GM21723 (cell line): ENCODE results near the gene MRPS18B.
"Not testable (repeated sequence)": the region's sequence is repeated elsewhere in the genome, so short reads cannot be mapped to it uniquely, and the experiment has no call there.

Experiments
- ATAC-seq: cut with Tn5 transposase; IDR thresholded peaks from one replicate; pipeline ENCODE4 v1.9.1; 2021; ENCODE audit warnings: mild to moderate bottlenecking, moderate library complexity; ENCODE audit not compliant: unreplicated experiment

The MRPS18B gene

DNA sequence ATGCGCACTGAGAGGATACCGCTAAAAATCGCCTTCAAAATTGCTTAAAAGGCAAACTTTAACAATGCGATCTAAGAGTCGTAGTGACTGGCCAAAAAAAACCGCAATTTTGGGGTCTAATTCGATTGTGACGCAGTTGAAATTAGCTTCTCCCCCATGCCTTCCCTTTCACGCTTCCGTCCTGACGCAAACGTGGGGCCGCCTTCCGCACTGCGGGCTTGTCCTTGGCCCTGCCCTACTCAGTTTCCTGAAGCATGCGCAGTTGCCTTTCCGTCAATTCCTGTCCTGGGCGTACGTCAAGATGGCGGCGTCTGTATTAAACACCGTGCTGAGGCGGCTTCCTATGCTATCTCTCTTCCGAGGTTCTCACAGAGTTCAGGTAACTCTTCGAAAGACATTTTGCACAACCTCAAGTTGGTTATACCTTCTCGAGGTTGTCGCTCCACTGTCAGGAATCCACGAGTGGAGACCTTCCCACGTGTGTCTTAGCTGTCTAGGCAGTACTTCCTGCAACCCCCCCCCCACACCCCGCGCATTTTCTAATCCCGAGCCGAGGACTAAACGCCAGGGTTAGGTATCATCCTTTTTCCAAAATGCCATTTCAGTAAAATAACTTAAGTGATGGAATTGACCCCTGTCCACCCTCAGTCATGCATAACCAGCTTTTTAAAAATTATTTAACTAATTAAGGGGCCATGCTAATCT lies at the start of gene MRPS18B:
Gene MRPS18B (plus strand): TSS at position 276 of the 705 bp plus-strand sequence. CDS start 26 bp downstream, at position 302.
- peak; percentile 76 for ATAC-seq

GRCh38 chr6:30568245-30568644 lies 49.4 kb upstream of the MRPS18B start:
- no peak for ATAC-seq

- no peak for ATAC-seq
These were observed 47.4 kb upstream of the MRPS18B start for GRCh38 chr6:30570263-30570662.

DNA sequence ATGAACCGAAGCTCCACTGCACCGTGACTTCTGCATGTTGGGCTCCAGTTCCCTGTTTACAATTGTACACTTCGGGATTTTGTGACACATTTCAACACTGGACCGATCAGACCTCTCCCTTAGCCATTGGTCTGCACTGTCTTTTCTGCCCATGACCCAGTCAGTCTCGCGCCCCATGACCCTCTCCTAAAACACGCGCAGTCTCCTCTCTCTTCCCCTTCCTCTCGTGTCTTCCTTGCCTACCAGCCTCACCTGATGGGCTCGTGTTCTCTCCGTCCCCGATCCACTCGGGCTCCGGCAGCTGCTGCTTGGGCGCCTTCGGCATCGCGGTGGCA lies 46.9 kb upstream of the MRPS18B start:
- ATAC-seq = peak; percentile 23

DNA sequence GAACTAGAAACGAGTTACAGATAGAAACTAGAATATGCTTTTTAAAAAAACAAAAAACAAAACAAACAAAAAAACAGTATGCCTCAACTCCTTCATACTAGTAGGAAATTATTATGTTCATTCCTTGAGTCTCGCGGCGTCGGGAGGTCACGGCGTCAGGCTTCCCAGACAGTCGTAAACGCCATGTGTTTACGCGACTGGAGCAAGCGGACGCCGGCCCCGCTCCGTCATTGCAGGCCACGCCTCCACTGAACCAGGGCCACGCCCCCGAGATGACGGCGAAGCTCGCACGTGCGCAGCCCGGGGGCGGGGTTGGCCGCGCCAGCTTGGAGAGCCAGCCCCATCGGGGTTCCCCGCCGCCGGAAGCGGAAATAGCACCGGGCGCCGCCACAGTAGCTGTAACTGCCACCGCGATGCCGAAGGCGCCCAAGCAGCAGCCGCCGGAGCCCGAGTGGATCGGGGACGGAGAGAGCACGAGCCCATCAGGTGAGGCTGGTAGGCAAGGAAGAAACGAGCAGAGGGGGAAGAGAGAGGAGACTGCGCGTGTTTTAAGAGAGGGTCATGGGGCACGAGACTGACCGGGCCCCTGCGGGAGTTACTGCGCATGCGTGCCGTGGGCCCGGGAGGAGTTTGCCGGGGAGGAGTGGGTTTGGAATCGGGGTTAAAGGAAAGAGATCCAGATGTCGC lies 46.4 kb upstream of the MRPS18B start, which contains the start of gene ABCF1:
Gene ABCF1 (plus strand): TSS at position 368 of the 687 bp plus-strand sequence. CDS start 46 bp downstream, at position 414.
- peak; percentile 88 for ATAC-seq

GRCh38 chr6:30571762-30572082 lies 45.9 kb upstream of the MRPS18B start:
- ATAC-seq = peak; percentile 6

GRCh38 chr6:30572148-30572547 lies 45.5 kb upstream of the MRPS18B start:
- no peak for ATAC-seq

GRCh38 chr6:30573113-30573512 lies 44.5 kb upstream of the MRPS18B start:
- no peak for ATAC-seq

DNA sequence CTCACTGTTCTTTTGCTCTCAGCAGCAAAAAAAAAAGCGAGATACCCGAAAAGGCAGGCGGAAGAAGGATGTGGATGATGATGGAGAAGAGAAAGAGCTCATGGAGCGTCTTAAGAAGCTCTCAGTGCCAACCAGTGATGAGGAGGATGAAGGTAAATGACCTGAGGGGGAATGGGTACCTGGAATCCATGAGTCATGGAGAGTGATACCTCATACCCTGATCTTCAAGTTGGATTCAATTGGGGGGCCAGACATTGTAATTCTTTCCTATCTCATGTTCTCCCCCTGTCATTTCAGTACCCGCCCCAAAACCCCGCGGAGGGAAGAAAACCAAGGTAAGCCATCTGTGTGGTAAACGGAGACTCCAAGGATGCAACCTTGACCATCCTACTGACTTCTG lies 39.6 kb upstream of the MRPS18B start:
- ATAC-seq = no peak

DNA sequence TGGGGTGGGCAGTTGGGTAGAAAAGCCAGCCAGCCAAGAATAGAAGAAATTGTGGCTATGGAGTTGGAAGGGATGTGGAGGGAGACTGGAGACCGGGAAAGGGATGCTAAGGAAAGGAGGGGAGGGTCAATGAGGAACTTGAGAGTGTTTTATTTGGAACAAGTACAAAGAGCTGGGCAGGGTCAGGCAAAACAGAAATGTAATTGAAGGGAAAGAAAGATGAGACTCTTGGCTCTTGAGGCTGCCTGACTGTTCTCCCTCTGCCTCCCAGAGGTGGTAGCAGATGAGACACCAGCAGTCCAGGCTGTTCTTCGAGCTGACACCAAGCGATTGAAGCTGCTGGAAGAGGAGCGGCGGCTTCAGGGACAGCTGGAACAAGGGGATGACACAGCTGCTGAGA lies 33.7 kb upstream of the MRPS18B start:
- ATAC-seq = no peak

DNA sequence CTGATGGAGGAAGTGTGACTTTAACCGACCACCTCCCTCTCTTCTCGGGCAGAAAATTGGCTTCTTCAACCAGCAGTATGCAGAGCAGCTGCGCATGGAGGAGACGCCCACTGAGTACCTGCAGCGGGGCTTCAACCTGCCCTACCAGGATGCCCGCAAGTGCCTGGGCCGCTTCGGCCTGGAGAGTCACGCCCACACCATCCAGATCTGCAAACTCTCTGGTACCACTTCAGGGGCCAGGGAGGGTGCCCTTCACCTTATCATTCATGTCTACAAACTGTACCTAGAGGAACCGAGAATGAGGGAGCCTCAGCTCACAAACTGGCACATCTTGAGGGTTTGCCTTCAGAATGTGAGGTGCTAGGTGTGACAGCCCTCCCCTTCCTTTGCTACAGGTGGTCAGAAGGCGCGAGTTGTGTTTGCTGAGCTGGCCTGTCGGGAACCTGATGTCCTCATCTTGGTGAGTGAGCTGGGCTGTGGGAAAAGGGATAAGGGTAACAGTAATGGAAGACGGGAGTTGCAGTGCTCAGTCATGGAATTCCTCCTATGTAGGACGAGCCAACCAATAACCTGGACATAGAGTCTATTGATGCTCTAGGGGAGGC lies 27.8 kb upstream of the MRPS18B start:
- no peak for ATAC-seq

DNA sequence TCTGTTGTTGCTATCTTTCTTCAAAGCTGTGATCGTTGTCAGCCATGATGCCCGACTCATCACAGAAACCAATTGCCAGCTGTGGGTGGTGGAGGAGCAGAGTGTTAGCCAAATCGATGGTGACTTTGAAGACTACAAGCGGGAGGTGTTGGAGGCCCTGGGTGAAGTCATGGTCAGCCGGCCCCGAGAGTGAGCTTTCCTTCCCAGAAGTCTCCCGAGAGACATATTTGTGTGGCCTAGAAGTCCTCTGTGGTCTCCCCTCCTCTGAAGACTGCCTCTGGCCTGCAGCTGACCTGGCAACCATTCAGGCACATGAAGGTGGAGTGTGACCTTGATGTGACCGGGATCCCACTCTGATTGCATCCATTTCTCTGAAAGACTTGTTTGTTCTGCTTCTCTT lies 27.1 kb upstream of the MRPS18B start:
- no peak for ATAC-seq

DNA sequence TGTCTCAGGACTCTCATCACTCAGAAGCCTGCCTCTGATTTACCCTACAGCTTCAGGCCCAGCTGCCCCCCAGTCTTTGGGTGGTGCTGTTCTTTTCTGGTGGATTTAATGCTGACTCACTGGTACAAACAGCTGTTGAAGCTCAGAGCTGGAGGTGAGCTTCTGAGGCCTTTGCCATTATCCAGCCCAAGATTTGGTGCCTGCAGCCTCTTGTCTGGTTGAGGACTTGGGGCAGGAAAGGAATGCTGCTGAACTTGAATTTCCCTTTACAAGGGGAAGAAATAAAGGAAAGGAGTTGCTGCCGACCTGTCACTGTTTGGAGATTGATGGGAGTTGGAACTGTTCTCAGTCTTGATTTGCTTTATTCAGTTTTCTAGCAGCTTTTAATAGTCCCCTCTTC lies 26.6 kb upstream of the MRPS18B start:
- ATAC-seq = no peak

DNA sequence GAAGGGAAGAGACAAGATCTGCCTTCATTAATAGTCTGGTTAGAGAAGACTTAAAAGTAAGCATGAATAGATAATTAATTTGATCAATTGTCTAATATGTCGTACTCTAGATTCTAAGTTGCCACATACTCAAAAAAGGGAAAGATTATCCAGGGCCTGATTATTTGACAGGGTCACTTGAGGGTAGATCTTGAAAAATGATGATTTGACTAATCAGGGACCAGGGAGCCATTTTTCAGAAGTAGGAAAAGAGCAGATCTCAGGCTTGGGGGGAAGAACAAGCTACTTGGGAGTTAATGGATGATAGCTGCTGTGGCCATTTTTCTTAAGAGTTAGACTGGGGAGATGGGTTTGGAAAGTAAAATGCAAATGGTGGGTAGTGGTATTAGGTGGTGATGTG lies 25.4 kb upstream of the MRPS18B start:
- no peak for ATAC-seq

- not testable (repeated sequence) for ATAC-seq
These were observed 20.1 kb upstream of the MRPS18B start for GRCh38 chr6:30597315-30598144.

GRCh38 chr6:30598912-30599624 lies 18.6 kb upstream of the MRPS18B start:
- no peak for ATAC-seq

- no peak for ATAC-seq
These were observed 17.9 kb upstream of the MRPS18B start for GRCh38 chr6:30599625-30600324.

DNA sequence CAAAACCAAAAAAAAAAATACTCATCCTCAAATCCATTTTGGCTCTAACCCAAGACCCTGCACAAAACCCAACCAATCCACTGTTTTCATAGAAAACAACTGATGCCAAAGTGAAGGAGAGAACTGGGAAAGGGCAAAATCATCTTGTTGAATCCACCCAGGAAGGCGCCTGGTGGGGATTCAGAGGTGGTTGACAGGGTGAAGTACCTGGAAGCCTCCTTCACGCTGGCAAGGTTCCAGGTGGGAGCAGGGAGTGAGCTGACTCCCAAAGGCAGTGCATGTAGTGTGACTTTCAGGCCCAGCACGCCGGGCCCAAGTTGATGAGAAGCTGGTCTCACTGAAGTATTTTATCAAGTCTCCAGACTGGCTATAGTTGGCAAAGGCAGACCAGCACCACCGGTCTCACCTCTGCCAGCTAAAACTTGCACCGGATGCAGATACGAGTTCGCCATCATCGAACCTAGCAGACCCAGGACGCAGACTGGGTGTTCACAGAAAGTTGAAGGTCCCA lies 17.1 kb upstream of the MRPS18B start:
- ATAC-seq = no peak

DNA sequence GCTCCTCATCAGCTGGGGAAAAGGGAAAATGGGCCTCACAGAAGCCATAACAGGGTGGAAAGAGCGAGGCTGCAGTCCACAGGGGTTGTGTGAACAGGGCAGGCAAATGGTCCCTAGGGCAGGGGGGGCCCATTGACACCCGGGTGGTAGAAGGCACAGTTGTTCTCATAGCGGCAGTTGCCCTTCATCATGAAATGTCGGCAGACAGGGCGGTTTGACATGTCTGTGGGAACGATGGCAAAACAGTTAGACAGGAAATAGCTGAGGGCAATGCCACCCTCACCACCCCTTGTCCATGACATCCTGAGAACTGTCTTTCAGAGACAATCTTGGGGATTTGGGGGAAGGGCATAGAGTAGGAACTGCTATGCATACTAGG lies 16.2 kb upstream of the MRPS18B start:
- no peak for ATAC-seq
